Chondrocyte (in vitro differentiated cells): ENCODE measurements around the gene PLD1. TPM values are rescaled to one million over a fixed set of nuclear protein-coding genes. Genes with fewer than 3 reads are reported as not detected.
"Not testable (repeated sequence)": the region's sequence is repeated elsewhere in the genome, so short reads cannot be mapped to it uniquely, and the experiment has no call there.

ENCODE experiments used
- DNase-seq: peaks from one replicate; pipeline ENCODE4 v3.0.0; 2021; ENCODE audit warnings: mixed read lengths, low spot score
- H3K27ac Mint-ChIP-seq: one replicate; pipeline ENCODE4 v1.8.0; 2021; ENCODE audit warnings: mild to moderate bottlenecking, moderate library complexity, mixed read lengths; ENCODE audit not compliant: unreplicated experiment
- H3K27me3 Mint-ChIP-seq: 2 replicates; pipeline ENCODE4 v1.8.0; 2021; ENCODE audit warnings: low read depth, mixed read lengths
- H3K36me3 Mint-ChIP-seq: 2 replicates; pipeline ENCODE4 v1.8.0; 2021; ENCODE audit warnings: low read depth, mixed read lengths
- H3K4me1 Mint-ChIP-seq: 2 replicates; pipeline ENCODE4 v1.8.0; 2021; ENCODE audit warnings: low read depth, mild to moderate bottlenecking, mixed read lengths
- H3K4me3 Mint-ChIP-seq: one replicate; pipeline ENCODE4 v1.8.0; 2021; ENCODE audit warnings: mild to moderate bottlenecking, moderate library complexity, mixed read lengths; ENCODE audit not compliant: unreplicated experiment
- H3K9me3 Mint-ChIP-seq: 2 replicates; pipeline ENCODE4 v1.8.0; 2021; ENCODE audit warnings: low read depth, mixed read lengths
- total RNA-seq: library from RNA; stranded (reverse); gene quantifications from 3 replicates; pipeline ENCODE4 v1.2.1, GENCODE V29; 2021
- TF ChIP-seq, protein P1 (sequence below): fragments of 200-600 bp; sonication (generic); IDR thresholded peaks from 2 replicates; pipeline ENCODE4 v1.5.0; 2021; ENCODE audit warnings: antibody characterized with exemption, mild to moderate bottlenecking, moderate library complexity

PLD1 gene
- total RNA-seq, 1 donor from 2014 or later, result 17.0 TPM

DNA sequence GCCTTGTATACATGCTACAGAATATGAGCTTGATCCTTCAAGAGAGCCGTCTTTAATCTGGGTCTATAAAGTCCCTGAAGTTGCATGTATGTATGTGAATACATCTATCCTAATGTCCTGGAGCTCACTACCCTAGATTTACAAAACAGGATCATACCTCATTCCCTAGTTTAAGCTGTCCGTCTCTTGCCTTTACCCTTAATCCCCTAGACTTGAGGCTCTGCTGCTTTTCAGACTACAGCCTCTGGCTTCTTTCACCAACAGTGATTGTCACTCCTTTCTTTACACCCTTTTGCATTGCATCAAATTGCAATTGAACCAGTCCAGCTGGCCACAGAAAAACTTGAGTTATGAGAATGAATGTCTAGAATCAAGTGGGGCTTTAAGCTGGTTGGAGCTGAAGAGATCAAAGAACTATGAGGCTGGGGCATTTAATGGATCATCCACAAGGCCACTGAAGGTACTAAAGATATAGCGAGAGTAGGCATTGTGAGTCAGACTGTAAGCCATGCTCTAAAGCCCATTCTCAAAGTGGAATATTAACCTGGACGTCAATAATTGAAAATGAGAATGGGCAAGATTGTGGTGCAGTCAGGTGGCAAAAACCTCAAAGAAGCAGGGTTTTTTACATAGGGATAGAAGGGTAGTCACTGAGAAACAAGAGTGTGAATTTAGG, 12.3 kb upstream of the PLD1 start:
- H3K4me3 Mint-ChIP-seq, result no peak overlapping the region
- H3K9me3 Mint-ChIP-seq, result peaks cover 5% of the 10 kb centered on the region
- no peaks in the 10 kb centered on the region for H3K36me3 Mint-ChIP-seq
- no peak for DNase-seq
- no peak overlapping the region for H3K27ac Mint-ChIP-seq
- peaks cover 7% of the 10 kb centered on the region for H3K4me1 Mint-ChIP-seq
- H3K27me3 Mint-ChIP-seq, result no peaks in the 10 kb centered on the region
- TF ChIP-seq, protein P1, sequence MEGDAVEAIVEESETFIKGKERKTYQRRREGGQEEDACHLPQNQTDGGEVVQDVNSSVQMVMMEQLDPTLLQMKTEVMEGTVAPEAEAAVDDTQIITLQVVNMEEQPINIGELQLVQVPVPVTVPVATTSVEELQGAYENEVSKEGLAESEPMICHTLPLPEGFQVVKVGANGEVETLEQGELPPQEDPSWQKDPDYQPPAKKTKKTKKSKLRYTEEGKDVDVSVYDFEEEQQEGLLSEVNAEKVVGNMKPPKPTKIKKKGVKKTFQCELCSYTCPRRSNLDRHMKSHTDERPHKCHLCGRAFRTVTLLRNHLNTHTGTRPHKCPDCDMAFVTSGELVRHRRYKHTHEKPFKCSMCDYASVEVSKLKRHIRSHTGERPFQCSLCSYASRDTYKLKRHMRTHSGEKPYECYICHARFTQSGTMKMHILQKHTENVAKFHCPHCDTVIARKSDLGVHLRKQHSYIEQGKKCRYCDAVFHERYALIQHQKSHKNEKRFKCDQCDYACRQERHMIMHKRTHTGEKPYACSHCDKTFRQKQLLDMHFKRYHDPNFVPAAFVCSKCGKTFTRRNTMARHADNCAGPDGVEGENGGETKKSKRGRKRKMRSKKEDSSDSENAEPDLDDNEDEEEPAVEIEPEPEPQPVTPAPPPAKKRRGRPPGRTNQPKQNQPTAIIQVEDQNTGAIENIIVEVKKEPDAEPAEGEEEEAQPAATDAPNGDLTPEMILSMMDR, result no peak

DNA sequence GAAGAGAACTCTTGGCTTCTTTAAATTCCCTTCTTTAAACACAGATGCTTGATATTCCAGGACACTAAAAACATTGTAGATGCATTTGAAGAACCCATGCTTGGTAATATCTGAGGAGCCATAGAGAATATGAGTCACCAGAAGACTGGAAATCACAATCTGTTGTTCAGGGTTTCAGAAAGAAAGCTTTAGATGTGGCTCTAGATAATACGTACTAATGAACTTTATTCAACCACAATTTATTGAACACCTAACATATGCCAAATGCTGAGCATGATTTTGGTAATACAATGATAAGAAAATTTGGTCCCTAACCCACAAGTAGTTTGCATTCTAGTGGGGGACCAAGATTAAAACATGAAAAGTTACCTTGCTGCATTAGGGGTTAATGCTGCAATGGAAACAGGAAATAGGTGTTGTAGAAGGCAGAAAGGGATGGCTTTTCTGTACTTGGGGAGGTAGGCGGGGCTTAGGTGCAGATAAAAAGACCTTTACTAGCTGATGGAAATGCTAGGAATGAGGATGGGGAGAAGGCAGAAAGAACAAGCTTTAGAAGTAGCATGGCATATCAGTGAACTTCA, 11.6 kb upstream of the PLD1 start:
- H3K4me1 Mint-ChIP-seq, result peaks cover 7% of the 10 kb centered on the region
- H3K27me3 Mint-ChIP-seq, result no peaks in the 10 kb centered on the region
- TF ChIP-seq, protein P1, result no peak
- no peak overlapping the region for H3K27ac Mint-ChIP-seq
- peaks cover 5% of the 10 kb centered on the region for H3K9me3 Mint-ChIP-seq
- H3K36me3 Mint-ChIP-seq, result no peaks in the 10 kb centered on the region
- H3K4me3 Mint-ChIP-seq, result no peak overlapping the region
- DNase-seq, result no peak

GRCh38 chr3:171821044-171821443, 10.8 kb upstream of the PLD1 start:
- Mint-ChIP-seq H3K4me3 (no peak overlapping the region), H3K4me1 (peaks cover 12% of the 10 kb centered on the region), H3K27me3 (no peaks in the 10 kb centered on the region), H3K27ac (no peak overlapping the region), H3K36me3 (no peaks in the 10 kb centered on the region), H3K9me3 (peaks cover 5% of the 10 kb centered on the region)
- DNase-seq, result no peak
- TF ChIP-seq, protein P1, result no peak

DNA sequence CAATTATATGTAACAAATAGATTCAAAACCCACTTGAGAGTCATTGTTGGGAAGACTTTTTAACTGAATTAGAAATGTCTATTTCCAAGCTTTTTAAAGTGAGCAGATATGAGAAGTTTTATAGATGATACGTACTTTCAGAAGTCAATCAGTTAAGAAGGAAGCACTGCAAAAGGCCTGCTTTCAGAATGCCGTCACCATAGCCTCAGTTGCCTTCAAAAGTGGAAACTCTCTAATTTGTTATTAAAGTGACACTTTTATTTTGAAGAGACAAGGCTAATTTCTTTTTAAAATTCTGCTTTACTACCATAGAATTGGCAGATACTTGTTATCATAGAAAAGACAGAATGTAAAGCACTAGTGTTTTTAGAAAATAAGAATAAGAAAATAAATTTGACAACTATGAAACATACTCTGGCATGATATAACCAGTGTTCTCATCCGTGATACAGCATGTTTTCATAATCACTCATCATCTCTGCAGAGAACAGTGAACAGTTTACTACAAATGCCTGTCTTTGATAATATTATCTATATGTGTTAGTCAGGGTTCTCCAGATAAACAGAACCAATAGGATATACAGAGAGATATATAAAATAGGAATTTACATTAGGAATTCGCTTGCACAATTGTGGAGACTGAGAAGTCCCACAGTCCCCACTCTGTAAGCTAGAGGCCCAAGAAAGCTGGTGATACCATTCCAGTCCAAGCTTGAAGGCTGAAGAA, 7.0 kb upstream of the PLD1 start:
- H3K4me3 Mint-ChIP-seq, result no peak overlapping the region
- H3K27ac Mint-ChIP-seq, result no peak overlapping the region
- peaks cover 9% of the 10 kb centered on the region for H3K9me3 Mint-ChIP-seq
- H3K27me3 Mint-ChIP-seq, result no peaks in the 10 kb centered on the region
- TF ChIP-seq, protein P1, result no peak
- no peak for DNase-seq
- no peaks in the 10 kb centered on the region for H3K36me3 Mint-ChIP-seq
- H3K4me1 Mint-ChIP-seq, result peaks cover 30% of the 10 kb centered on the region

DNA sequence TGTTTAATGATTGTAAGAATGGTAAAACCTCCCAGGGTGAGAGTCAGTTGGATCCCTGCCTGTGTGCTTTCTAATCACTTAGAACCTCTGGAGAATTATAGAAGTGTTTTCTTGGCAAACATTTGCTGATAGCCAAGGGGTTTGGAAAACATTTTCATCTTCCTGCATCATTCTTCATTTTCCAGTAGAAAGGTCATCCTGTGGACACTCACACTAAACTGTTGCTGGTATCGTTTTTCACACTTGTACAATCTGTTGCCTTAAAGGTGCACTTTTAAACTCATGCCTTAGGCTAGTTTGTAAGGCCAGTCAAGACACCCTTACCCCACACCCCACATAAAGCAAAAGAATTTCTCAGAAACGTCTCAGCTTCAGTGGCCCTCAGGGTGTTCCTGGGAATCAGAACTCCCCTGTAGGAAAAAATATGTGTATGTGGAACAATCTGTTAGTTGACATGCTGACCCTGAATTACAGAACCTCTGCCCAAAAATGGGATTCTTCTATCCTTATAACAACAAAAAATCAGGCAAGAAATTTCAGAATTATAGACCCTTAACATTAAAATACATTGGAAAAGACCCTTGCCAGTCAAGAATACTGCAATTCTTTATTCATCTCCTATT, 5.8 kb upstream of the PLD1 start:
- Mint-ChIP-seq H3K4me1 (peaks cover 42% of the 10 kb centered on the region), H3K36me3 (no peaks in the 10 kb centered on the region), H3K9me3 (peaks cover 9% of the 10 kb centered on the region), H3K4me3 (no peak overlapping the region), H3K27me3 (no peaks in the 10 kb centered on the region), H3K27ac (peak overlapping the region; percentile 50)
- TF ChIP-seq, protein P1, result no peak
- DNase-seq, result no peak

DNA sequence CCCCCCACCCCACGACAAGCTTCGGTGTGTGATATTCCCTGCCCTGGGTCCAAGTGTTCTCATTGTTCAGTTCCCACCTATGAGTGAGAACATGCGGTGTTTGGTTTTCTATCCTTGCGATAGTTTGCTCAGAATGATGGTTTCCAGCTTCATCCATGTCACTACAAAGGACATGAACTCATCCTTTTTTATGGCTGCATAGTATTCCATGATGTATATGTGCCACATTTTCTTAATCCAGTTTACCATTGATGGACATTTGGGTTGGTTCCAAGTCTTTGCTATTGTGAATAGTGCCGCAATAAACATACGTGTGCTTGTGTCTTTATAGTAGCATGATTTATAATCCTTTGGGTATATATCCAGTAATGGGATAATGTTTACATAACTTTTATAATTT, 4.4 kb upstream of the PLD1 start:
- H3K4me1 Mint-ChIP-seq, result peaks cover 48% of the 10 kb centered on the region

More for the DNA sequence above, 4.4 kb upstream of the PLD1 start:
- not testable (repeated sequence) for H3K27ac Mint-ChIP-seq, H3K36me3 Mint-ChIP-seq, DNase-seq, H3K9me3 Mint-ChIP-seq, H3K27me3 Mint-ChIP-seq, H3K4me3 Mint-ChIP-seq
